NCI-H2196 treated with DMSO at 0.1 percent for 48 hours (cell line): ENCODE data around the gene B3GNT7.
"Not testable (repeated sequence)": the region's sequence is repeated elsewhere in the genome, so short reads cannot be mapped to it uniquely, and the experiment has no call there.

Experiments
- DNase-seq: peaks from one replicate; lab custom pipeline; 2025; ENCODE audit not compliant: unreplicated experiment; lab: John Stamatoyannopoulos, UW

B3GNT7 gene

DNA sequence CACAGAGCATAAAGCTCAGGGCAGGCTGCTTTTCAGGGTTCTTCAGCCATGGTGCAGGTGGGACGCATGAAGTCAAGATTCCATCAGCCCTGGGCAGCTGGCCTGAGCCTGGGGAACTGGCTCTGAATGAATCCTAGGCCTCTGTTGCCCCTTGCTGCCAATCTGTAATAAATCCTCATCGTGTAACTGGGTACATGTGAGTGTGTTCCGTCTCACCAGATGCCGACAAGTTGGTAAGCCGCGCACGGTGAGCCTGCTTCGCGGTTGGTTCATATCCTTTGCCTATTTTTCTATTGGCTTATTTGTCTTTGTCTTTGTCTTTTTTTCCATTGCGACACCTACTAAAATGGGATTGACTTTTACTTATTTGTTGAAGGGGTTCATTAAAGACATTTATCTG, 27.7 kb downstream of the B3GNT7 start:
- no peak for DNase-seq

DNA sequence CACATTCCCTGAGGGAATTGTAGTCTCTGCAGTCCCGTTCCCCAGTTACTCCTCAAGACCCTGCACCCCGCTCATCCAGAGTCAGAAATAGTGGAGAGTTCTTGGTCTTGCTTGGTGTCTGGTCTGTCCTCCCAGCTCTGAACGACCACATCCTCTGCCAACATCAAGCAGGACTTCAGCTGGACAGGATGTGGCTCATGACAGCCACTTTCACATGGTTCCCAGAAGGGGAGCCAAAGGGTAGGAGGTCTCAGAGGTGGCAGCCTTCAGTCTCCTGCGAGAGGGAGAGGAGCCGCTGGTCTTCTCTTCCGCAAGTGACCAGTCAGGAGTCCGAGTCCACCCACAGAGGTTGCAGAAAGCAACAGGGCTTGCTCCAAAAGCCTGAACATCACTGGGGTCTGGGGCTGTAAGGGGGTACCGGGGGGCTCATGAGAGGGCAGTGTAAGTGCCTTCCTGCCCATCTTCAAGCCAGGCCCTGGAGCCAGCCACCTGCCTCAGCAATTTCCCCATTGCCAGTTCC, 29.8 kb downstream of the B3GNT7 start:
- DNase-seq = no peak

GRCh38 chr2:231425811-231426703, 30.5 kb downstream of the B3GNT7 start:
- no peak for DNase-seq

- no peak for DNase-seq
Measured at GRCh38 chr2:231427116-231427515, 31.6 kb downstream of the B3GNT7 start.

GRCh38 chr2:231429152-231429551, 33.6 kb downstream of the B3GNT7 start:
- DNase-seq = no peak

- no peak for DNase-seq
Measured at GRCh38 chr2:231429901-231430300, 34.4 kb downstream of the B3GNT7 start.

DNA sequence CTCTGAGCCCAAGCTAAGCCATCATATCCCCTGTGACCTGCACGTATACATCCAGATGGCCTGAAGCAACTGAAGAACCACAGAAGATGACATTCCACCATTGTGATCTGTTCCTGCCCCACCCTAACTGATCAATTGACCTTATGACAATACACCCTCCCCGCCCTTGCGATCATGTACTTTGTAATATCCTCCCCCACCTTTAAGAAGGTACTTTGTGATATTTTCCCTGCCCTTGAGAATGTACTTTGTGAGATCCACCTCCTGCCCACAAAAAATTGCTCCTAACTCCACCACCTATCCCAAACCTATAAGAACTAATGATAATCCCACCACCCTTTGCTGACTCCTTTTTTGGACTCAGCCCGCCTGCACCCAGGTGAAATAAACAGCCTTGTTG, 34.9 kb downstream of the B3GNT7 start:
- DNase-seq = not testable (repeated sequence)

DNA sequence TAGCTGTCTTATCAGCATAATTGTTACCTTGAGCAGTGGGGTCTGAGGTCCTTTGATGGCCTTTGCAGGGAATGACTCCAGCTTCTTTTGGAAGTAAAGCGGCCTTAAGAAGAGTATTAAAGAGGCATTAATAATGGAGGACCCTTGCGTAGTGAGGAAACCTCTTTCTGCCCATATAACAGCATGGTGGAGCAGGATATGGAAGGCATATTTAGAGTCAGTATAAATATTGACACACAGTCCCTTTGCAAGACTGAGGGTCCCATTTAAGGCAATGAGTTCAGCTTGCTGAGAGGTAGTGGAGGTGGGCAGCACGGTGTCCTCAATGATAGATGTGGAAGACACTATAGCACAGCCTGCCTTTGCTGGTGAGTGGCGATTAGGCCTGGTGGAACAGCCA, 36.1 kb downstream of the B3GNT7 start:
- DNase-seq = no peak

GRCh38 chr2:231433990-231434389, 38.5 kb downstream of the B3GNT7 start:
- DNase-seq = no peak

DNA sequence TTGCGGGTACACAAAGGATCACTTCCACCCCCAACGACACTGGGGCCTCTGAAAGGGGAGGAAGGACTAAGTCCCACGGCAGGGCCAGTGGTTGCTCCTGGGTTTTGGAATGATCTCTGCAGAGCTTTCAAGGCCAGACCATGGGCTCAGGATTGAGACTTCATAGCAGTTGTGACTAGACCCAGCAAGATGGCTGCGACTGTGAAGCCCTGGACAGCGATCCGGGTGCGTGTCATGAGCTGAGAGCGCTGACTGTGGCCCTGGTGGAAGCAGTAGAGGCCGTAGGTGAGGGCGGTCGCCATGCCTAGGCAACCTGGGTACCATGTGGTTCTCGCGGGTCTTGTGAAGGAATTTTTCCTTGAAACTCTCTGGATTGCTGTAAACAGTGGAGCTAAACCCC, 41.4 kb downstream of the B3GNT7 start:
- no peak for DNase-seq

GRCh38 chr2:231449503-231450054, 54.1 kb downstream of the B3GNT7 start:
- DNase-seq = no peak

DNA sequence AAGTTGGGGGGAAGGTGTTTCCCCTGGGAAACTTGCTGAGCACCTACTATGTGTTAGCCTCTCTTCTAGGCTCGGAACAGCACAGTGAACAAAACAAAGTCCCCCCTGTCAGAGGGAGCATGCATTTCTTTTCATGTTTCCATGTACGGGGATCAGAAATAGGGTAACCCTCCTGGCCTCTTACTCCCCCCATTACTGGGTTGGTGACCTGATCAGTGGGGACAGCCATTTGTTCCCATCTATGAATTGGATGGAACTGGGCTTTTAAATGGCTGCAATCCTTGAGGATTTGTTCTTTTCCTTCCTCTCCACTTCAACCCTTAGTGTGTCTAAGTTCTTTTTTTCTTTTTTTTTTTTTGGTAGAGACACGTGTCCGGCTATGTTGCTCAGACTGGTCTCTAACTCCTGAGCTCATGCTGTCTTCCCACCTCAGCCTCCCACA, 55.1 kb downstream of the B3GNT7 start:
- no peak for DNase-seq
